ENCODE data around the gene ARHGAP11A.

Gene ARHGAP11A

DNA sequence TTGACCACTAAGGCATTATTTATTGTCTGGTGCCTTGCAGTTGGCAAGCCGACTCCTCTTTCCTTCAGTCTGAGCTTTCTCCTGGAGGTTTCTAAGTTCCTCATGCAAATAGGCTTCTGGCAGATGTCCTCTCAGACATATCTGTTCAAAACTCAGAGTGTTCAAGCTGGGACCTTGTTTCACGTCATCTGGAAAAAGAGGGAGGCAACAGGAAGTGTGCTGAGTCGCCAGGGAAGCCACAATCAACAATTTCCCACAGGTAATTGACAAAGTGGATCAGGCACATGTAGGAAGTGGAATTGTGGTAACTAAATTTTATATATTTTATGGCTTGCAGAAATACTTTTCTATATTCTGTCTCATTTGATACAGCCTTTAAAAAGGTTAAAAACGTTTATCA lies 40.8 kb downstream of the ARHGAP11A start:
- no peak for DNase-seq (ENCODE audit: low spot score)

DNA sequence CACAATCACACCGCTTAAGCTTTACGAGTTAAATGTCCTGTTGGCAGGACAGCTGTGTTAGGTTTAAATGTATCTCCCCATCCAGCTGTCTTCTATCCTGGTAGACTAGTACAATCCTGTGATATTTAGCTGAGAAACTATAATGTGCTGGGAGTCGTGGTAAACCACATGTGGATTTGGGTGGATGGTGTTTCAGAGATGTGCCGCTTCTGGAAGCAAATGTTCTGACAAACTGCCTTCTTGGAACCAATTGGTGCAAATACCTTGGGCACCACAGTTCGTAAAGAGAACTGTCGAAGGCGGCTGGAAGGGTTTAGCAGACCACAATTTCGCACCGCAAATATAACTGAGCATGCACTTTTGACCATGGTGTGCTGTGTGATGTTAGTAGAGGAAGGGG lies 41.2 kb downstream of the ARHGAP11A start:
- DNase-seq (ENCODE audit: low spot score) = no peak

DNA sequence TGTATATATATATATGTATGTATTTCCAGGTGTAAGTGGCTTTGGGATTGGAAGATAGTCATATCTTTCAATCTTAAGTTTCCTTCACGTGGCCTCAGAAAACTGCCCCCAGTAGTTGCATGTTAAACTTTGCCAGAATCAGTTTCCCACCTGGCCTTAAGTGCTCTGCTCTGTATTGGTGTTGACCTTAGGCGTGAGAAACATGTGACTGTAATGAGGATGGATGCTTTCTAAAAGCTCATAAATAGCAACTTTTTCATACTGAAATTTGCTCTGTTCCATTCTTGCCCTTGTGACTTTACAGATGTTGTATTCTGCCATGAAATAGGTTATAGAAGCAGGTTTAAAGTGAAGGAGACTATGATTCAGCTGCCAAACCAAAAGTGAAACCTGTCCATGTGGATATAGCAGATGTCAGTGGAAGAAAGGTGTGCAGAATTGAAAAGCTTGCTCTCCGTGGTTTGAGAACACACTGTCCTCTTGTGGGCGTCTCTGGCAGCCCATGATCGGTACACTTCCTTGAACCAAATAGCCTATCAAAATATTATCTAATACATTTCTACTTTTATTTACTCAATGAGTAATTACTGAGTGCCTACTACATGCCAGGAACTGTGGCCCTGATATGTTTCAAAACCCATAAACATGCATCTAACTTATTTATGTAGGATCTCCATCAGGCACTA lies 42.0 kb downstream of the ARHGAP11A start:
- DNase-seq (ENCODE audit: low spot score) = no peak

DNA sequence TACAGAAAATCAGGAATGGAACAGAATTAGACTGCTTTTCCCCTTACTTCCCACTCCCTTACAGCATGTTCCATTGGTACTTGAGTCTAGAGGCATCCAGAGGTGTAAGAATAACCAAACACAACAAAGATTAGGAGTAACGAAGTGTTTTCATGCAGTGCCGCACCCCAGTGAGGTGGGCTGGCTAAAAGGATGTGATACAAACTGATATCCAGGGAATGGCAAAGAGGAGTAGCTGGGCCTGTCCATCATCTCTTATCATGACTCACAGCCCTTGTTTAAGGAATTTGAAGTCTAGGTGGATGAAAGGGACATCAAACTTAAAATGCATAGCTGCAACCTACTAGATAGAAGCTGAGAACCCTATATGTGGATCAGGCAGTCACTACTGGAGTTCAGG lies 42.6 kb downstream of the ARHGAP11A start:
- DNase-seq (ENCODE audit: low spot score) = no peak

DNA sequence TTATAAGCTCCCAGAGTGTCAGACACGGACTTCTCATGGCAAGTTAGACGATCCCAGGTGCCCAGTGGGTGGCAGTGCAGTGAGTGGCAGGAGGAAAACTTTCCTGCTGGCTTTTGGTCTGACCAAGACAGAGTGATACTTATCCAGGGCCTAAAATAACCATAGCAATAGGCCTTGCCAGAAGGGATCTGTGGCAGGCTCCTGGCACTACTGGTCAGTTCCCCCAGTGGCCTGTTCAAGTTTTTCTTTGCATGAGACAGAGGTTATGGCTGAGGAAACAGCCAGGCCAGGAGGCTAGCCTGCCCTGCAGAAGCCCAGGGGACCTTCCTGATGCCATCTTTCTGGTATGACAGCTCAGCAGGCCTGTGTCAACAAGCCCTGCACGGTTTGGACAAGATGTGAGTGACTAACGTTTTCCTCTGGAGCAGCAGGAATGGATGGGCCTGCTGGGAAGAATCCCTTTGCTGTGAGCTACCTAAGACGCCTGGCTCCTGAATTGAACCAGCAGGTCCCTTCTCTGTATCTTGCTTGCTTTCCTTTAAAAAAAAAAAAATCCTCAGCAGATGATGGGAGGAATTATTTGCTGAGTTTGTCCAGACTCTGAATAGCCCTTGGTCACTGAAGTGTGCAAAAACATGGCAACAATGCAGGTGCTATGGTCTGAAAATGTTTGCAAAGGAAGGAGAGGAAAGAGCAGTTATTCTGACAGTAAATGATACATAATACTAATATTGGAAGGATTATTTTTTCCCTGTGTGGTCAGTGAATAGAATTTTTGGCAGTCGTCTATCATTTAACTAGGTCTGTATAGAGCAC lies 44.2 kb downstream of the ARHGAP11A start:
- DNase-seq (ENCODE audit: low spot score) = no peak

DNA sequence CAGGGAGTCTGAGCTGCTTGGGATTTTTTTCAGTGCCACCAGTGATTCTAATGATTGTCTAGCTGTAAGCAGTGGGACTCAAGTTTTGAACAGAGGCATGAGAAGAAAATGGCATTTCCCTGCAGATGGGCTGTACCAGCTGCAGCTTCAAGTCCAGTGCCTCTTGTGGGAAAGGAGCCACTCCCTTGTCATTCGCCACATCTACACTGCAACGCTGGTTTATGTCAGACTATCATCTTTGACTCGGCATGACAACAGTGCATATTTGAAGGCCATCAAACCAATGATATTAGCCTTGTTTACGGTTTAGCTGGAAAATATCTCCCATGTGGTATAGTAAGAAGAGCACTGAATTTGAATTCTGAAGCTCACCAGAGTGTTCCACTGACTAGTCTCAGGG lies 48.4 kb downstream of the ARHGAP11A start:
- DNase-seq (ENCODE audit: low spot score) = no peak

DNA sequence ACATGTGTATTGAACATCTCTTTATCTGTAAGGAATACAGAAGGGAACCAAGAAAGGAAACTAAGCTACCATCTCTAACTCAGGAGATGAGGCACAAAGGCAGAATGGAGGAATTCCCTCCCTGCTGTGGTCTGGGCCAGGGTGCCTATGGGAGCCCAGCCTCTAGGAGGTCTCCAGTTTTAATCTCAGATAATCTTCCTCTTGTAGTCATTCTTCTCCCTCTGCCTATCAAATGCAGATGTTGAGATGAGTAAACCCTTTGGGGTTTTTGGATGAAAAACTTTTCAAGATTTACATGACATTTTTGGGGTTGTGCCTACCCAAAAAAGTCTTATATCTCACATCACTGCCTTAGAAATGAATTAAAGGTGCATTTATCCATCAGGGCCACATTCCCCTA lies 49.5 kb downstream of the ARHGAP11A start:
- DNase-seq (ENCODE audit: low spot score) = no peak

DNA sequence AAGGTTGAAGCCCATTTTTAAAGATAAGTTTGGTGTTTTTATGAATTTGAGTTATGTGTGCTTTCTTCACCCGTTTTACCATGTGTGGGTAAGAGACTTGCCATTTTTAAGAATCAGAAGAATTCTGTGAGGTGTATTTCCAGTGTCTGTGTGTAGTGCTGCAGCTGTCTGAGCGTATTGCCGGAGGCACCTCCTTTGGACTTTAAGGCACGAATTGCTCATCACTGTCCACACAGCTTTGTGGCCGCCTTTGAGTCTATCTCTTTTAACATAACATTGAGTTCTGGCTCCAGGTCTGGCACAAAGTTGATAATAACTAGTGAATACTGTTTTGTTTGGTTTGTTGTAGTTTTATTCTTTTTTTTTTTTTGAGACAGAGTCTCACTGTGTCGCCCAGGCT lies 52.0 kb downstream of the ARHGAP11A start:
- no peak for DNase-seq (ENCODE audit: low spot score)

DNA sequence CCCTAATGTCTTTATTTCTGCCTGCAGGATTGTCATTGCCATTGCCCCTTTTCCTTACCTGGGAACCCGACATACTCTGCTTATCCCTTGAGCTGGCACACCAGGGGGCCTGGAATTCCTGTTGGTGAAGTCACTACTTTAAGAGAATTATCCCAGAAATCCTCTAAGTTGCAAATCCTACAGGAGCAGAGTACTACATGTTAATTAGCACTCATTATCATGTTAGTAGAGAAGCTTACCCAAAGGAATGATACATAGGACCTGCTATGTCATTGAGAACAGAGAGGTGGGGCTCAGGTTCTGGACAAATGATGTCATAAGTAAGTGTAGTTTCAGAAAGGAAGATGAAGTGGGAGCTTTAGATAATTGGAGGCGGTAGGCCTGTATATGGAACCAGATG lies 53.6 kb downstream of the ARHGAP11A start:
- DNase-seq (ENCODE audit: low spot score) = no peak

DNA sequence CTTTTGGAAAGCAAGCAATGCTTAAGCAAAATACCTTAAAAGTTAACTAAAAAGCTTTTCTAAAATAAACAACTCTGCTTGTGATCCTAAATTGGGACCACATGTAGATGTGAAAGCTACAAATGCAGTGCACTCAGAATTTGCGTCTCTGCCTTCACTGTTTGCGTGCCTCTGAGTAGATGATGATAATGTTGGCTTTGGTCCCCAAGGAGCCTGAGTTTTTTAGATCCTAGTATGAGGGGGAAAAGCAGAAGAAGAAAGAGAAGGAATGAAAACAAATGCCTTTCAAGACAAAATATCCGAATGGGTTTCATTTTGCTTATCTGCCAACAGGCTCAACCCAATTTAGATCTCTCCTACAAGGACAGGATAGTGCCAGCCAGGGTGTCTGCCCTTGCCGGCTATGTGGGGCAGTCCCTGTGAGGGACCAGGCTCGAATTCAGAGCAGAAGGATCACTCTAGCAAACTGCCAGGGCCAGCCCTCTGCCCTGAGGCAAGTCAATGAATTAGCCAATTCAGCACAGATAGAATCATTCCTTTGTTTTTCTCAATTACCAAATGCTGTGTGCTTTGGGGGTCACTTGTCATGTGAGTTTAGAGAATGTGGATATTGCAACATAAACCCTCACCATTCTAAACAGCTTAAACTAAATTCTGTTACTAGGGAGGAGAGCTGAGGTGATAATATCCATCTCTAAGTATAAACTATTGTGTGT lies 54.8 kb downstream of the ARHGAP11A start:
- no peak for DNase-seq (ENCODE audit: low spot score)

DNA sequence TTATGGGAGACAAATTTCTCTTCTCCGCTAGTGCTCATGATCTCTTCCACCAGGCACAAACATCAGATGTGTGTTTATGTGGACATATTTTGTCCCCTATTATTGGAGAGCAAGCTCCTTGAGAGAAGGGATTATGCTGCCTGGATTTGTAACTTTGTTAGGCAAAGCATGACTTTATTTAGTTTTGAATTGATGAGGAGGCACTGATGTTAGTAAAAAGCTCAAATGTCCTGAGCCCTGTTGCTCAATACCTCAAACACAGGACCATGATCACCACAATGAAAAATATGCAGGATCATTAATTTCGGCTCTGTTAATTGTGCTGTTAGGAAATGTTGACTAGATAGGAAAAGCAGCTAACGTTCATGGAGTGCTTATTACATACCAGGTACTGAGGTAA lies 55.3 kb downstream of the ARHGAP11A start:
- DNase-seq (ENCODE audit: low spot score) = no peak

DNA sequence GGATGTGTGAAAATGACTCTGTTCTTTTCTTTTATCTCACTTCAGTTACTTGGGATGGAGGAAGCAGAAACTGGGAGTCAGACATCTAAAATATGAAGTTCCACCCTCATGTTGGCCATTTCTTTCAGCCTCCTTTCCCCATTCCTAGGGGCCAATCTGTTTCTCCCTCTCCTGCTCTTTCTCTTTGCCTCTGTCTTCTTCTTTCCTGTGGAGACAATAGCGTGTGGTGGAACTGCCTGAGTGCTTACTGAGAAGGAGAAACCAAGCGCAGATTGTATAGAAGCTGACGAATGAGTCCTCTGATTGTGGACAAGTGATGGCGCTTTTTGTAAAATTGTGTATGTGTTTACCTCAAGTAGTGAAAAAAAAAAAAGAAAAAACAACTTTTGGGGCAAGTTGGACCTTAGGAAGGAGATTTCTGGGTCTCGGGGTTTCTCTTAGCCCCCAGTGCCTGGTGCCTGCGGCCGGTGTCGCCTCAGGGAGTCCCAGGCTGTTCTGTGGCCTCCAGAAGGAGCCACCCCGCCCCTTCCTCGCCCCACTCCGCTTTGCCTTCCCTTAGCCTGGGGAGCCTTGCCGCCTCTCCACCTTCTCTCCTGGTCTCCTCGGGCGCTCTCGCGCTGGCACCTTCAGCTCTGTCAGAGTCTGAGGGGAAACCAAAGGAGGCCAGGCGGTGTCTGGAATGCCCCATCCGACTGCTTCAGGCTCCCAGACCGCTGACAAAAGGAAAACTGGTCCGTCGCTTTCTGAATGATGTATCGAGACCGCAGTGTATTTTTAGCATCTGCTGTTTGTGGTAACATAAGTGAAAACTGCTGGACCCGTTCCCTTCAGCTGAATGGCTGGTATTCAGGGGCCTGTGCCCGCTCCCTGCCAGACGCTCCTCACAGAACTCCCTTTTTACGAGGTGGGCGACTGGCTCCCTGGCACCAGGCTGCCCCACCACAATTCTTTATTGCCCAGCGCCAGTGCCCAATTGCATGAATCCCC lies 56.3 kb downstream of the ARHGAP11A start:
- no peak for DNase-seq (ENCODE audit: low spot score)

DNA sequence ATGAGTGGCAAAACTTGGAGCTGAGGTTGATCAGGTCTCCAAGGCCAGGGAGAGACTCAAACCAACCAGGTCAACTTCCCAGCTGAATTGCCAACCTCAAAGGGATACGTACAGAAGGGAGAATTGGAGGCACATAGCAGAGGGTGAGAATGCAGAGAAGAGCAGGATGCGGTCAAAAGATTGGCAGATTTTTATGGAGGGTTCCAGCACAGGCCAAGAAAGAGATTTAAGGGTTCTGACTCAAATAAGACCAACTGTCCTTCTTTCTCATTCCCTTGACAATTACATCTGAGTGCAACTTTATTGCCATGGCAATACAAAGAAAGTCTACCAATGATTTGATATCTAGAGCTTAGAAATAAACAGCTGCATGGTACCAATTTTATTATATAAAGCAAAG lies 59.4 kb downstream of the ARHGAP11A start:
- DNase-seq (ENCODE audit: low spot score) = no peak

DNA sequence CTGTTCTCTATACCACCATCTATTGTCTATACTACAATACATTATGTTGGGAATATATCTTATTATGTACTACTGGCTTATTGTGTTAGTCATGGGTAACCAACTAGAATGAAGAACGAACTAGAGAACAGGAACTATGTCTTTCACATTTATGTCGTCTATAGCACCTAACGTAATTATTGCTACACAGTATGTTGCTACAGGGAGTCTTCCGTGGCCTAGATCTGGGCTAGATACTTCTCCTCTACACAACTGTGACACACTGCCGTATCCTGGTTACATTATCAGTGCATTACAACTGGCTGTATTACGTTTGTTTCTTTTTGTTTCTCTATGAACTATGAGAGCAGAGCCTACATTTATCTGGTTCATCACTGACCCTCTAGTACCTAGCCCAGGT lies 60.2 kb downstream of the ARHGAP11A start:
- no peak for DNase-seq (ENCODE audit: low spot score)

DNA sequence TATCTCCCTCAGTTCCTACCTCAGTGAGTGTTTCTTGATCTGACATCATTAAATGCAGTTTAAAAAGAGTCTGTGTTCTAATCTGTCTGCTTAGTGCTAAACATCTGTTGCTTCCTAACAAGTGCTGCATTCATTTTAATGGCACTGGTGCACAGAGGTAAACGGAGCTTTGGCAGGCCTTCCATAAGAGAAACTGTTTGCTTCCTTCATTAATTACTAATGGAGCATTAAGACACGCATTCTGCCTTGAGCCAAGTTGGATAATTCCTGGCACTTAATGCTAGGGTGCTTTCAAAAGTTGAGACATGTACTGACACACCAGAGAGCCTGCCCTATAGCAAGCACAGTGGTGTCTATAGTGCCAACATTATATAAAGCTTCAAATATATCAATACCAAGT lies 60.9 kb downstream of the ARHGAP11A start:
- no peak for DNase-seq (ENCODE audit: low spot score)

DNA sequence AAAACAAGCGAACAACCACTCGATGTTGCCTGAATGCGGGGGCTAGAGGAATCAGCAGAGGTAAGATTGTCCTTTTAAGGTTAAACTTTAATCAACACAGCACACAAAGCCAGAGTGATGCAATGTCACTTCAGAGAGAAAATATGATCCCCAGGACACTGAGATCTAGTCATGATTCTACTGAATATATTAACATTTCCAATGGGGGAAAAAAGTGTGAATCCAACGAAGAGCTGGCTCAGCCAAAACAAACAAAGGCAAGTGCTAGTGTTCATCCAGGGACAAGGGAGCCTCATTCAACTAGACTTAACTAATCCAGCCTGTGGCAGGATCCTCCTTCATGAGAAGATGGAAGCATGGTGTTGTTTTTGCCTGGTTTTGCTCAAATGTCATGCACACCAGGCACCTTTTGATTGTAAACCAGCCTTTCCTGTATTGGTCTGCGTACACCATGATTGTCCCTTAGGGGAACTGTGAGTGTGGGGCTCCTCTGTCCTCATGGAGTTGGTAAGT lies 62.0 kb downstream of the ARHGAP11A start:
- DNase-seq (ENCODE audit: low spot score) = no peak

DNA sequence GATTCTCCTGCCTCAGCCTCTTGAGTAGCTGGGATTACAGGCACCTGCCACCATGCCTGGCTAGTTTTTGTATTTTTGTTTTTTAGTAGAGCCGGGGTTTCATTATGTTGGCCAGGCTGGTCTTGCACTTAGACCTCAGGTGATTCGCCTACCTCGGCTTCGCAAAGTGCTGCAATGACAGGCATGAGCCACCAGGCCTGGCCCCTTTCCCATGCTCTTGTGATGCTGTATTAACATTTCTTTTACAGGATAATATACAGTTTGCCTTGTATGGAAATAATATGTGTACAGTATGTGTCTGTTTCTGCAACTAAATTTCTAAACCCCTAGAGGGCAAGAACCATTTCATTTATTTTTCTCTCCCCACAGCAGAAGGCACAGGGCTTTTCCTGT lies 64.0 kb downstream of the ARHGAP11A start:
- DNase-seq (ENCODE audit: low spot score) = no peak

DNA sequence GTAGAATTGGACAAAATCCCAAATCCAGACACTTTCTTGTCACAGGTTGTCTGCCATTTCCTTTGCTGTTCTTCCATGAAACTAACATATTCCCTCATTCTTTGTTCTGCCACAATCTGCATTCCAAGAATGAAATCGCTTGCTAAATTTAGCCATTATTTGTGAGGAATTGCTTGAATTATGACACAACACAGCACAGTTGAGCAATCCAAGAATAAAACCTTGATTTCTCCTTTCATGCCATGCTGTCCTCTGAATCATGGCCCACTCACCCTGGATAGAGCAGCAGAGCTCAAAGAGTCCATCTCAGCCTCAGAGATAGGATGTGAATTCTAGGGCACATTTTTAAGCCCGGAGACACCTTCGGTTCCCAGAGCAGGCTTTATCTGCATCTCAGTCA lies 67.3 kb downstream of the ARHGAP11A start:
- no peak for DNase-seq (ENCODE audit: low spot score)

DNA sequence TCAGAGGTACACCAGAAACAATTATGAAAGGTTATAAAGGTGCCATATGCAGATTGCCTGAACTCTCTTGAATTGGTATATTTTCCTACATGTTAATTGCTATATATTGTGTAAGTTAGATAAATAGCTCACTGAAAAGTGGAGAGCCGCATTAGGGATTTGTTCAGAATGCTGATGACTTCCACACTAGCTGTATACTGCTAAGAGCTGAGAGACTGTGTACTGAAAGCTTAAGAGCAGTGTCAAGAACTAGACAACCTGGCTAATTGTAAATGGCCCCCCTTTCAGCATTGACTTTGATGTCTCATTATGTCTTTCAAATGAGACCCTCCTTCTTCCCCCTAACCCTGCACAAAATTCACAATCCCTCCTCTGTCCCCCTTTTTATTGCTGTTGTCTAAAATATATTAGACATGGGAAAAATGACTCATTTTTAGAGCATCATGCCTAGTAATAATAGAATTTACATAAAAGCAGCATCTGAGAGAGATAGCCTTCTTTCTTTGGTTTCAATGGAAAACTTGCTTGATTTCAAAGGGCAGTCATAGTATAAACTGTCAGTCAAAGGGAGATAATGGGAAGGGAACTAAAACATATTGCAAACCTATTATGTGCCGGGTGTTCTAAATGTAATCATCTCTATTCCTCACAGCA lies 67.8 kb downstream of the ARHGAP11A start:
- DNase-seq (ENCODE audit: low spot score) = no peak

DNA sequence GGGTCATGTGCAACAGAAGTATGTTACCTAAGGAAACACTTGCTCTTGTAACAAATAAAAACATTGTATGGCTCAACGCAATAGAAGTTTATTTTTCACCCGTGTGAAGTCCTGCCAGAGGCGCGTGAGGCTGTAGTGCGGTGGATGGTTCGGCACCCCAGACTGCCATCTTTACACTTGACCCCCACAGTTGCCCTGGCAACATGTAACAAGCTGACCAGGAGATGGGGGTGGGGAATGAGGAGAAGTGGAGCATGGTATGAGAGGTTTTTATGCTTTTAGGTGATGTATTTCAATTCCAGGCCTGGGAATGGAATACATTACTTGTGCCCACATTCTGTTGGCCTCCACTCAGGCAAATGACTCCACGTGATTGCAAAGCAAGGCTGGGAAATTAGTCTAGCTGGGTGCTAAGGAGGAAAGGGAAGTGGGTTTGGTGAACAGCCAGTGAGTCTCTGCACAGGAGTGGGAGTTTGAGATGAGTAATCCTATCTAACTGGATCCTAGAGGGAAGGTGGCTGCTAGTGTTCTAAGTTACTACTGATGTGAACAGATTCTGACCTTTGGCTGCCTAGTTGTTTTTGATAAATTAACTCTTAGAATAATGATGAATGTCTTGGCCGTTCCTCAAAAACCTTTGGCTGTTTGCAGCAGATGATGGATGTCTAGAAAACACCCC lies 68.7 kb downstream of the ARHGAP11A start:
- DNase-seq (ENCODE audit: low spot score) = no peak

DNA sequence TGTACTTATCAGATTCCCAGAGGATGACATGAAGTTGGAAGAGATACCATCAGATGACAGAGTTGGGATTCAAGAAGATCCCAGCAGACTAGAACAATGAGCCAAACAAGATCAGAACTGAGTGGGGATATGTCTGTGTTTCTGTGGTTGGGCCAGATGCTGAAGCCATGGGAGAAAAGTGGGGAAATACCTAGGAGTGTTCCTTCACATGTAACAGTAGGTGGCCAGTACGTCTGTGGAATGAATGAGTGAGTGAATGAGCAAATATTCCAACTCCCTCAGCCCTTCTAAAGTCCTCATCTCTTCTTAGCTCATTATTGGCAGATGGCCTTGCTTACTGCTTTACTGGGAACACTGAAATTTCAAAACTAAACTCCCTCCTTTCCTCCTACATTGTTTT lies 70.3 kb downstream of the ARHGAP11A start:
- no peak for DNase-seq (ENCODE audit: low spot score)

All from LoVo (cell line).